ENCODE data around the gene ATPAF1.

The ATPAF1 gene

DNA sequence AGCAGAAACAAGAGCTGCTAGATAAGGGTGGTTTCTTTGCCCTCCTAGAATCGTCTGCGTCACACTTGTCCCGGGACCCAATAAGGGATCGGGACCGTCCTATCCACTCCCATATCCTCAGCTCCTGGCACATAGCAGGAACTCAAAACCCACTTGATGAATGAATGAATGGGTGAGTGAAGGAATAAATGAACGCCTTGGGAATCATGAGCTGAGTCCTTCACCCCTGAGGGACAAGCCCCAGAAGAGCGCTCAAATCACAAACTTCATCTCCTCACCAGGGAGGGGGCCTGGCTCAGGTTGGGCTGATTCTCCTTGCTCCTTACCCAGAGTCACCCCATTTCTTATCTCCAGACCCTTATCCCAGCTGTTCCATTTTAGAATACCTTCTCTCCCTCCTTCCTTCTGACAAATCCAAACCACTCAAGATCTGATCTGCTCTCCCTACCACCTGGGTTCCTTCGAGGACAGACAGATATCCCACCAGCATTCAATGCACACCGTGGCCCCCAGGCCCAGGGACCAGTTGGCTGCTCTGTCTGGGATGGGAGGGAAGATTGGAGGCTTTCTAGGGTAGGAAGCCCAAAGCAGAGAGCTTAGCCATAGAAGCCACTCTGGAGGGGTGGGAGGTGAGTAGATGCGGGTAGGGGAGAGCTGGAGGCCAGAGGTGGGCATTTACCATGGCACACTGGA lies 50.9 kb downstream of the ATPAF1 start:
- TF ChIP-seq, protein P1, sequence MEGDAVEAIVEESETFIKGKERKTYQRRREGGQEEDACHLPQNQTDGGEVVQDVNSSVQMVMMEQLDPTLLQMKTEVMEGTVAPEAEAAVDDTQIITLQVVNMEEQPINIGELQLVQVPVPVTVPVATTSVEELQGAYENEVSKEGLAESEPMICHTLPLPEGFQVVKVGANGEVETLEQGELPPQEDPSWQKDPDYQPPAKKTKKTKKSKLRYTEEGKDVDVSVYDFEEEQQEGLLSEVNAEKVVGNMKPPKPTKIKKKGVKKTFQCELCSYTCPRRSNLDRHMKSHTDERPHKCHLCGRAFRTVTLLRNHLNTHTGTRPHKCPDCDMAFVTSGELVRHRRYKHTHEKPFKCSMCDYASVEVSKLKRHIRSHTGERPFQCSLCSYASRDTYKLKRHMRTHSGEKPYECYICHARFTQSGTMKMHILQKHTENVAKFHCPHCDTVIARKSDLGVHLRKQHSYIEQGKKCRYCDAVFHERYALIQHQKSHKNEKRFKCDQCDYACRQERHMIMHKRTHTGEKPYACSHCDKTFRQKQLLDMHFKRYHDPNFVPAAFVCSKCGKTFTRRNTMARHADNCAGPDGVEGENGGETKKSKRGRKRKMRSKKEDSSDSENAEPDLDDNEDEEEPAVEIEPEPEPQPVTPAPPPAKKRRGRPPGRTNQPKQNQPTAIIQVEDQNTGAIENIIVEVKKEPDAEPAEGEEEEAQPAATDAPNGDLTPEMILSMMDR (IDR thresholded peaks at IDR 0.05; ENCODE audit: borderline replicate concordance, control extremely low read depth, extremely low read depth, insufficient read depth, missing control alignments) = no peak
- in situ Hi-C loops (cut with MboI; ENCODE audit: low sequenced_read_pairs, unreplicated experiment) = no loop called here
- no peak for DNase-seq (ENCODE audit: low spot score)

DNA sequence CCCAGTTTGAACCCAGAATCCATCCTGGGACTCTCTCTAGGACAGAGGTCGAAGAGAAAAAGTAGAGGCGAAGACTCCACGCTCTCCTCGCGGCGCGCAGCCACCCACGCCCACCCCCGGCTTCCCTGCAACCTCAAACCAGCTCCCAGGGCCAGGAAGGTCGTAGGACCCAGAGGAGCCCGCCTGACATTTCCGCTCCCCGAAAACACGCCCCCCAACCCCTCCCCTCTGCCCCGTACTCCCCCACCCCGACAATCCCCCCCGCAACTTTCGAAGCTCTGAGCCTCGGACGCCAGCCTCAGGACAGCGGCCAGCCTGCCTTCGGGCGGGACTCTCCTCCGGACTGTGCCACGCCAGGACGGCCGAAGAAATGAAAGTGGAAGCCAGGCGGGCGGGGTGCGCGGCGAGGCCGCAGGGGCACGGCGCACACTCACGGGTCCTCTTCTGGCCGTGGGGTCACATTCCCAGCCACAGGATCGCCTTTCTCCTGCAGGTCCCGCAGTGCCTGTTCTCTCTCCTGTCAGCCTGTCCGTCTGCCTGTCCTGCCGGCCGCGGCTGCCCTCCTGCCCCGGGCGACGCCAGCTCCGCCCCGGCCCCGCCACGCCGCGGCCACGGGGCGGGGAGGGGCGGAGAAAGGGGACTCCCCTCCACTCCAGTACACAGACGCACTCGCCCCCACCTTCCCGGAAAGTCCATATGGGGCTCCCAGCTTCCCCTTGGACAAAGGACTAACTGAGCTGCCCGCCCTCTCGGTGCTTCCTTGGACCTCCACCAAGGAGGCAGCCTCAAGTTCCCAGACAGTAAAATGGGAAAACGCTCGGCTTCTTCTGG lies 51.7 kb downstream of the ATPAF1 start, which contains the start of gene MOB3C:
TSS of gene MOB3C (minus strand) at position 535 of the 831 bp plus-strand sequence. CDS start 3,490 bp downstream, outside the sequence.
- DNase-seq (ENCODE audit: low spot score) = peak; percentile 85
- TF ChIP-seq, protein P1 (IDR thresholded peaks at IDR 0.05; ENCODE audit: borderline replicate concordance, control extremely low read depth, extremely low read depth, insufficient read depth, missing control alignments) = no peak
- in situ Hi-C loops (cut with MboI; ENCODE audit: low sequenced_read_pairs, unreplicated experiment) = no loop called here

DNA sequence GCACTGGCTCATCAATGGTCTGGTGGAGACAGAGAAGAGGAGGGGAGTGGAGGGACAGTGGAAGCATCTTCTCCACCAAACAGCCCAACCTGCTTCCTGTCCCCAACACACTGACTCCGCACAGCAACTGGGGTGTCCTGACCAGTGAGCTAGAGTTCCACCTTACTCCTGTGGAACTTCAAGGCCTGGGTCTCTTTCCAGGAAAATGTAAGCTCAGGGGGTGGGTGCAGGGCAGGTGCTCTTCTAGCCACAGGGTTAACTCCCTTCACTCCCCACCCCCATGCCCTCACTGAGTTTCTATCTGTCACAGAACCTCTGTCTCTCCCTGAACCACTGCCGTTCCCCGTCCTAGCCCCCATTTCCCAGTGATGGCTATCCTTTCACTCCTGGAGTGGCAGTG lies 52.4 kb downstream of the ATPAF1 start:
- TF ChIP-seq, protein P1 (IDR thresholded peaks at IDR 0.05; ENCODE audit: borderline replicate concordance, control extremely low read depth, extremely low read depth, insufficient read depth, missing control alignments) = no peak
- no peak for DNase-seq (ENCODE audit: low spot score)
- in situ Hi-C loops (cut with MboI; ENCODE audit: low sequenced_read_pairs, unreplicated experiment) = no loop called here

DNA sequence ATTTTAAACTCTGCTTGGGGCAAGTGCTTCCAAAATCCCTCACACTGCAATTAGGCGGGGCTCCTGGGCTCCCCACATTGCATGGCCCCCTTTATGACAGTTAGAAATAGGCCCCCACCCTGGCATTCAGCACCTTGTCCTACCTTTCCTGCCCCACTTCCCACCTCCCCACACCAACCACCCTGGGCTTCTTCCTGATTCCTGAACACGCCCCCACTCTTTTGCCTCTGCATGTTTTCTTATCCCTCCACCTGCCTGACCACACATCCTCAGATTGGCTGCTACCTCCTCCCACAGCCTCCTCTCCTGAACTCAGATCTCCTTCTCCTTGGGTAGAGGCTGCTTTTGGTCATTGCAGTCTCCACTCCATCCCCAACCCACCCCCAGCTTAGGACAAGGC lies 53.1 kb downstream of the ATPAF1 start:
- in situ Hi-C loops (cut with MboI; ENCODE audit: low sequenced_read_pairs, unreplicated experiment) = no loop called here
- TF ChIP-seq, protein P1 (IDR thresholded peaks at IDR 0.05; ENCODE audit: borderline replicate concordance, control extremely low read depth, extremely low read depth, insufficient read depth, missing control alignments) = no peak
- no peak for DNase-seq (ENCODE audit: low spot score)

DNA sequence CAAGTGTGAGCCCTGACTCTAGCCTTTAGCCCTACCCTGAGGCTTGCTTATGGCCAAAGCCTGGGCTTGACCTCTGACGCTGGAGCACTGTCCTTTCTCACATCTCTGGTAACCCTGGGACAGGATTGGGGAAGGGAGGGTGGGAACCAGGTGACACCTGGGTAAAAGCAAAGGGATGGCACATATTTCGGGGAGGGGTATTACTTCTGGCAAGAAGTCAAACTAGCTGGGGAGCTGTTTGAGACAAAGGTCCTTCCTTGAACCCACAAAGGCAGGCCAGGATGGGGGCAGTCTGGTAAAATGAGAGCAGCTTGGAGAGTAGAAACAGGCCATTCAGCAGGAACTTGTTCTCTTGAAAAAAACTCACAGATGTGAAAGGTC lies 53.6 kb downstream of the ATPAF1 start:
- no peak for DNase-seq (ENCODE audit: low spot score)
- in situ Hi-C loops (cut with MboI; ENCODE audit: low sequenced_read_pairs, unreplicated experiment) = no loop called here
- TF ChIP-seq, protein P1 (IDR thresholded peaks at IDR 0.05; ENCODE audit: borderline replicate concordance, control extremely low read depth, extremely low read depth, insufficient read depth, missing control alignments) = no peak

DNA sequence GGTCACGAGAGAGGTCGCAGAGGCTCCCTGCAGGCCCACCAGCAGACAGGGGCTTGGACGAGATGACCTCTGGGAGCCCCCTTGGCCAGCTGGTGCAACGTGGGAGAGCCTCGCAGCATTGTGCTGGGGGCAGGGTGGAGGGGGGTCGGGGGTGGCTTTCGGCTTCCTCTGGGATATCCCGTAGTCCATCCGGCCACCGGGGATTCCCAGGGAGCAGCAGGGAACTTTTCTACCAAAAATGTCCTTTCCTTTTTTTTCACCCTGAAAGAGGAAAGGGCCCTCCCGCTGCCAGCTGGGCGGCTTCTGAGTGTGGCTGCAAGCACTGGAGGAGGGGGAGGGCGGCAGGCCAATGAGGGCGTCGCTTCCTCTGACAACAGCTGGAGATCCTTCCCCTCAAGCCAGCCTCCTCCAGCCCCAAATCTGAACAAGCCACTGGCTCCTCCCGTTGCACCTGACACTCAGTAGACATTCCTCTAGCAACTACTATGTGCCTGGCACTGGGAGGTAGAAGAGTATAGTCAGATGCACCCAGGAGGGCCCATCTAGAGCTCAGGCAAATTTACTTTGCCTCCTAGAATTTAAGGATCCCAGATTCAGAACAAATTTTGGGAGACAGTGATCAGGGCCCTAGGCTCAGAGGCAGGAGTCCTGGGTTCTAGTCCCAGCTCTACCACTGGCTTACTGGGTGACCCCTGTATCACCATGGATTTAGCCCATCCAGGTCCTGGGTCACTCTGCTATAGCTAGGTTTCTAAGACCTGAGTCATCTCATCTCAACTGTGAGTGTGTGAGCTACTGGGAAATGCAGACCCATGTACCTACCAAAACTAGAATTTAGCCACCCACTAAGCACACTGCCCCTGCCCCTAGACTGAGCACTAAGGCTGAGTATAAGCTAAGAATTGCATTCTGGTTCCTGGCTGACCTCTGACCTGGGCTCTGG lies 54.2 kb downstream of the ATPAF1 start:
- peak; percentile 73 for DNase-seq (ENCODE audit: low spot score)
- in situ Hi-C loops (cut with MboI; ENCODE audit: low sequenced_read_pairs, unreplicated experiment) = no loop called here
- TF ChIP-seq, protein P1 (IDR thresholded peaks at IDR 0.05; ENCODE audit: borderline replicate concordance, control extremely low read depth, extremely low read depth, insufficient read depth, missing control alignments) = no peak
